LoVo (cell line): ENCODE measurements around the gene CCND2.

Experiments
- DNase-seq: peaks from one replicate; pipeline ENCODE4 v3.0.0-alpha.2; 2016; ENCODE audit warnings: low spot score

The CCND2 gene

DNA sequence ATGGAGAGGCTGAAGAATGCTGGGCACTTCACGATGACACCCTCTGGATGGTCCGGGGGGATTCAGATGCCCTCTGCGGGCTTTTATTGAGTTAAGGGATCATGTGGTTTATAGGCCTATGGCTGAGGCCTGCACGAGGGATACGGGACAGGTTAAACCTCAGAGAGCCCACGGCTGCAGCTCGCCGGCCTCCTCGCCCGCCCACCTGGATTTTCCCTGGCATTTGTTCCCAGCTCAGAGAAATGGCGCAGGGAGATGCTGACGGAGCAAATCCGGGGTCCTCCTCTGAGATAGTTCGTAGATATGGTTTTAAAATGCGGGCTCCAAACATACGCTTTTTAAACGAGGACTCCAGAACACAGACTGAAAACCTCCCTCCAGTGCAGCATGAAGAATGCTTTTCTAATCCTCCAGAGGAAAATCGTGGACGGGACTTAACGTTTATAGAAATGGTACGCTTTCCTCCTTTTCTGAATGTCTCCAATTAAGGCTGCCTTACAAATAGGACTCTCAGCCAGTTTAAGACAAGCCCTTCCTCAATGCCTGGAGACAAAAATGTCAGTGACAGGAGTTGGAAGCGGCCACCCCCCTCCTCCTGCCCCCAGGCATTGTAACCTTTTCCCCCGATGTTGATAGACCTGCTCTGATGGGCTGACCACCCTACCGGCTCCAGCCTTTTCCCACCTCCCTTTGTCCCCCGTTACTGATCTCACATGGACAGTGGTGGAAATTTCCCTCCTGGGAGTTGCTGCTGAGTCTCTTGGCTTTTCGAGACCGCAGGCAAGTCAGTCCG, 16.6 kb downstream of the CCND2 start:
- no peak for DNase-seq

- no peak for DNase-seq
Measured at GRCh38 chr12:4292341-4293073, 18.9 kb downstream of the CCND2 start.

DNA sequence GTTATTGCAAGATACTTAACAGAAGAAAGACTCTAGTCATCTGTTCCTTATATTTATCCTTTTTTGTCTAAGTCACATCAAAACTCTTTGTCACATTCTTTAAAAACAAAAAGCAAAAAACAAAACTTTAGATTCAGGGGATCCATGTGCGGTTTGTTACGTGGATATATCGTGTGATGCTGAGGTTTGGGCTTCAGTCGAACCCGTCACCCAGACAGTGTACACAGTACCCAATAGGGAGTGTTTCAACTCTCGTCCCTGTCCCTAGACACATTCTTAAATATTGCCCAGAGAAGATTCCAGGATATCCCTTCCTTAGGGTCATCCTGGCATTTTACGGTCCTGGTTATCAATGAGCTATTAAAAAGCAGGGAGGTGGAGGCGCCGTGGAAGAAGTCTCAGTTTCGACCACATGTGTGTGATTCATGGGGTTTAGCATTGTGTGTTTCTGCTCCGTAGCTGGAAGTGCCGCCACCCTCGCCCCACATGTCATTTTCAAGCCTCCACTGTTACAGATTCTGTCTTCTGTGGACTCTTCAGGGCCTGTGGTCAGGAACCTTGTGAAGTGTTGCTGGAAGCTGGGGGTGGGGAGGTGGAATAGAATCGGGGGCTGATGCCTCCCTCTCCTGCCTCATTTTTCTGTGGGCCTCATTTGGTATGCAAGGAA, 19.9 kb downstream of the CCND2 start:
- DNase-seq = no peak

GRCh38 chr12:4293966-4294505, 20.5 kb downstream of the CCND2 start:
- no peak for DNase-seq

DNA sequence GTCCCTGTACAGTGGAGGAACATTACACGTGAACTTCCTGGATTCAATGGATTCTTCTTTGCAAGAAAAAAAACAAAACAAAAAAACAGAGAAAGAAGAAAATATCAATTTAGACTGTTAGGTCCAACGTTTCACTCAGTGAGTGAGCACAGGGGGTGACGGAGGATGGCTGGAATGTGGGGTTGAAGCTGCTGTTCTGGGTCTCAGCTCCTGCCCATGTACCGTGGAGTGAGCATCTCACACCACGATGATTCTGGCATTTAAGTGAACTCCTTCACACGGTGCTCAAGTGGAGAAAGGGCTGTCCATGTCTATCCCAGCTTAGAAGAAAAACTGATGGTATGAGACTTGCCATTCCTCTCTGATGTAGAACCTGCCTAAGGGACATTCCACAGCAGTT, 23.2 kb downstream of the CCND2 start:
- DNase-seq = no peak

DNA sequence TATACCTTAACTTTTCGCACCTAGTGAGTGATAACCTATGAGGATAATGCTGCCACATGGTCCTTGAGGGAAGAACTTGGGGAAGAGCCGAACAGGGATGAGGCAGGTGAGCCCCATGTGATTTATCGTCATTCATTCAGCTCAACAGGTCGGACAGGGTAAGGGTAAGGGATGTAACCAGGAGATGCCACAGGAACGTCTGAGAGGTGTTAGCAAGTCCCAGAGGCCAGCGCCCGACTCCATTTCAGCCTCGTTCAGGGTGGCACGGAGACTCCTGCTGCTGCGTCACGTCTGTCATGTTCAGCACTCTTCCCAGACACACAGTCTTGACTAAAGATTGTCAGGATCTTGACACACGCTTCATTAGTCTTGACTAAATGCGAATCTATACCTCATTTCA, 24.1 kb downstream of the CCND2 start:
- DNase-seq = no peak

- no peak for DNase-seq
Measured at GRCh38 chr12:4300883-4301282, 27.3 kb downstream of the CCND2 start.

- no peak for DNase-seq
Measured at GRCh38 chr12:4301932-4302501, 28.5 kb downstream of the CCND2 start.

- DNase-seq = no peak
Measured at GRCh38 chr12:4302881-4303280, 29.3 kb downstream of the CCND2 start.

GRCh38 chr12:4303750-4304149, 30.2 kb downstream of the CCND2 start:
- DNase-seq = no peak

- peak; percentile 68 for DNase-seq
Measured at GRCh38 chr12:4307593-4308333, 34.2 kb downstream of the CCND2 start.

- DNase-seq = peak; percentile 32
Measured at GRCh38 chr12:4308334-4308950, 34.9 kb downstream of the CCND2 start.

DNA sequence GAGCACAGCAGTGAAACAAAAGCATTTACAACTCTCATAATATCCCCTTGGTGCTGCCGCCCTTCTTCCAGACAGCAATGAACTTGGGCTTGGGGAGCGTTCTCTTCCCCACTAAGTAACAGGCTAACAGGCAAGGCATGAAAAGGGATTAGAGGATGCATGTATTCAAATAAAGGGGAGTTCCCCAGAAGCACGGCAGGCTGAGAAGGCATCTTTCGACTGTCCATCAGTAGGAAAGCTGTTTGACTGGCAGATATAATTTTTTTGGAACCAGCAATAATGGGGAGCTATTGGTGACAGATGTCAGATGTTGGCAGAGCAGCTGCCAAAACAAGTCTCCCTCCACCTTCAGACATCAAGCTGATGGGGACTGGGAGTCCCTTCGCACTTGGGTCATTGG, 38.2 kb downstream of the CCND2 start:
- DNase-seq = no peak

DNA sequence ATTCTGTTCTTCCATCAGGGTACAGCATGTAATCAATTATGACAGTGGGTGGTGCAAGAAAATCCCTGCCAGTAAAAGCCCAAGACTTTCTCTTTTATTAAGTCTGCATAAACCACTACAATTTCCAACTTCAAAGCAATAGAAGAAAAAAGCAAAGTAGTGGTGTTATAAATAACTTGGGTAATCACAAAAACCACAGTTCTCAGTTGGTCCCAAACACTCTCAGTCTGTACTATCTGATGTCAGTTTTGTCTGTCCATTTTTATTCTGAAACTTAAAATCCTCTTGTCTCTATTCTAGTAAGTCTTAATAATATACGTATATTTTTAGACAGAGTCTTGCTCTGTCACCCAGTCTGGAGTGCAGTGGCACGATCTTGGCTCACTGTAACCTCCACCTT, 38.7 kb downstream of the CCND2 start:
- no peak for DNase-seq

DNA sequence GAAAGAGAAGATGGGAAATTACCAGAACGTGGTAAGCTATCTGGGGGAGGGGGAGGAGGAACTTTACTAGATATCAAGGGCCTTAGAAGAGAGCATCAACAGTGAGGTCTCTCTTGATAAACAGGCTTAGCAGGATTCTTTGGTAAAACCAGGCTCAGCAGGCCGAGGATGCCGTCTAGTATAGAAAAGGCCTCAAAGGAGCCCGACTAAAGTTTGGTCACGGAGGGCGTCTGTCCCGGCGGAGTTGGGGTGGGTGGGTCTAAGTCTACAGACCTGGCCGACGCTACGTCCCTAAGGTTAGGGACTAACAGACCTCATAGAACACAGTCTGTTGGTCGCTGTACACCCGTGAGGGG, 46.9 kb downstream of the CCND2 start:
- DNase-seq = no peak

- DNase-seq = peak; percentile 99
Measured at GRCh38 chr12:4320853-4321701, 47.5 kb downstream of the CCND2 start, which contains the start of gene TIGAR. Gene TIGAR (plus strand): TSS chr12:4321213. CDS start chr12:4321272, 59 bp downstream.

GRCh38 chr12:4322726-4323125, 49.2 kb downstream of the CCND2 start:
- no peak for DNase-seq
